ENCODE data around the gene TPBGL.

TPBGL gene

DNA sequence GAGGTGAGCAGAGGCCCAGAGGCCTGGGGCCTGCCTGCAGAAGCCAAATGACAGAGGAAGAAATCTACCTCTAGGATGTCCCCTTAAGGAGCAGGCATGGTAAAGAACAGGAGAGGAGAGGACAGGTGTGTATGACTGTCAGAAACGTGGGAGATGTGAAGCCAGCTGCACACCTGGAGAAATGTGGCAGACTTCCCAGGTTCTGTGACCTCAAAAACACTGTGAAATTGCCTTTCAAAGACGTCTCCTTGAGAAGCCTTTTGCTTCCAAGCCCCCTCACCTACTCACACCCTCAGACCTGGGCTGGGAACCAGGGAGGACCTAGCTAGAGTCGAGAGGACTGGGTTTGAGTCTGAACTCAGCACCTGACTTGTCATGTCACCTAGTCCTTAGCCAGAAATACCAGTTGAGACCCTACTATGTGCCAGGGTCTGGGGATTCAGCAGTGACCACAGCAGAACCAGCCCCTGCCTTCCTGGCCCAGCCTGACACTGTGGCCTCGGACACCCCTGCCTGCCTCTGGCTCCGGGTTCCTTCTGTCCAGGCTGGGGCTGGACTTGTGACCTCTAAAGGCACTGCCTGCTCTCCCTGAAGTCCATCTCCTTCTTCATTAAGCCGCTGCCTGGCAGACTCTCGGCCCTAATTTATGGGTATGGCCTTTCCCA lies 5.6 kb downstream of the TPBGL start:
- DNase-seq (ENCODE audit: low read depth, low spot score) = no peak

DNA sequence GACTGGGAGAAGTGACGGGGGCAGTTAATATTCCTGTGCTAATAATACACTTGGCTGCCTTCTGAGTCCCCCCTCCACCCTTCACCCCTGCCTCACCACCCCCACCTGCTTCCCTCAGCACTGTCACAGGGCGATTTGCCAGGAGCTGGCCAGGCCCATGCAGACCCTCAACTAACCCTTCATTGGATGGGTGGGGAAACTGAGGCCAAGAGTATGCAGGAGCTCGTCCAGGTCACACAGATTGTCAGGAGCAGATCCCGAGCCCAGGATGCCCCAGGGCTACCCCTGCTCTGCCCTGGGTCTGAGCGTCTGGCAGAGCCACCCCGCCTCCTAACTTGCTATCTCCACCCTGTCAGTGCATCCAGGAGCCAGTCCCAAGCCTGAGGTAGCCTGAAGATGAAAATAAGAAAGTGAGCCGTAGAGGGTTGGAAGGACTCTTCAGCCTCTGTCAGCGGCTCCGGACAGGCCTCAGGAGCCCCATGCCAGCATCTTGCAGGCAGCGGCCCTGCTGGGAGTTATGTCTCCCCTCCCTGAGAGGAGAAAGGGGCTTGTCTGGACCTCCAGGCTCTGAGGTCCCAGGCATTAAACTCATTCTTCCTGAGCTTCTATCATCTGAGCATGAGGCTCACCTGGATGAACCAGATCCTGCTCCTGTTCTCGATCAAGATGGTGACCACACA lies 6.2 kb downstream of the TPBGL start:
- DNase-seq (ENCODE audit: low read depth, low spot score) = no peak

DNA sequence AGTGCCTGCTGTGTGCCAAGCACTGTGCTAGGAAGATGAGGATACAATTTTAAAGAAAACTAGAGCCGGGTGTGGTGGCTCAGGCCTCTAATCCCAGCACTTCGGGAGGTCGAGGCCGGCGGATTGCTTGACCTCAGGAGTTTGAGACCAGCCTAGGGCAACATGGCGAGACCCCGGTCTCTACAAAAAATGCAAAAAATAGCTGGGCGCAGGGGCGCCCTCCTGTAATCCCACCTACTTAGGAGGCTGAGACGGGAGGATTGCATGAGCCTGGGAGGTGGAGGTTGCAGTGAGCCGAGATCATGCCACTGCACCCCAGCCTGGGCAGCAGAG lies 8.3 kb downstream of the TPBGL start:
- no peak for DNase-seq (ENCODE audit: low read depth, low spot score)

DNA sequence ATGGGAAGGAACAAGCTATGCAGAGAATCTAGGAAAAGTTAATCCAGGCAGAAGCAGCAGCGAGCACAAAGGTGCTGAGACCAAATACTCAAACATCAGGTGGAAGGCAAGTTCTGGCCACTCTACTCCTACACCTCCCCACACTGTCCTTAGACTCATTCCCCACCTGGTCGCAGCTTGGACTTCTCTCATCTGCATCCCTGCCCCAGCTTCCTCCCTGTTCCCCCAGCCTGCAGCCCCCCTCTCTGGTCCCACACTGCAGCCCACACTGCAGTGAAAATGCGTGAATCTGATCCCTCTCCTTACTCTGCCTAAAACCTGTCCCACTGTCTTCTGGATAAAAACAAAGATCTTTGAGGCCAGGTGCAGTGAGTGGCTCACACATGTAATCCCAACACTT lies 9.1 kb downstream of the TPBGL start:
- DNase-seq (ENCODE audit: low read depth, low spot score) = no peak

DNA sequence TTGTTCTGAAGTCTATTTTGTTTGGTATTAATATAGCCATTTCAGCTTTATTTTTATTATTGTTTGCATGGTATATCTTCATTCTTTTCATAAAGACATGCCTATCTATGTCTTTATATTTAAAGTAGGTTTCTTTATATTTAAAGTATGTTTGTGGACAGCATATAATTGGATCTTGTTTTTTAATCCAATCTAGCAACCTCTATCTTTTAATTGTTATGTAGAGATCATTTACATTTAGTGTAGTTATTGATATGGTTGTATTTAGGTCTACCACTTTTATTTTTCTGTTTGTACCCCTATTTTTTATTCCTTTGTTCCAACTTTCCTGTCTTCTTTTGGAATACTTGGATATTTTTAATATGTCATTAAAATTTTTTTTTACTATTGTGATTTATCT lies 13.8 kb downstream of the TPBGL start:
- no peak for DNase-seq (ENCODE audit: low read depth, low spot score)

DNA sequence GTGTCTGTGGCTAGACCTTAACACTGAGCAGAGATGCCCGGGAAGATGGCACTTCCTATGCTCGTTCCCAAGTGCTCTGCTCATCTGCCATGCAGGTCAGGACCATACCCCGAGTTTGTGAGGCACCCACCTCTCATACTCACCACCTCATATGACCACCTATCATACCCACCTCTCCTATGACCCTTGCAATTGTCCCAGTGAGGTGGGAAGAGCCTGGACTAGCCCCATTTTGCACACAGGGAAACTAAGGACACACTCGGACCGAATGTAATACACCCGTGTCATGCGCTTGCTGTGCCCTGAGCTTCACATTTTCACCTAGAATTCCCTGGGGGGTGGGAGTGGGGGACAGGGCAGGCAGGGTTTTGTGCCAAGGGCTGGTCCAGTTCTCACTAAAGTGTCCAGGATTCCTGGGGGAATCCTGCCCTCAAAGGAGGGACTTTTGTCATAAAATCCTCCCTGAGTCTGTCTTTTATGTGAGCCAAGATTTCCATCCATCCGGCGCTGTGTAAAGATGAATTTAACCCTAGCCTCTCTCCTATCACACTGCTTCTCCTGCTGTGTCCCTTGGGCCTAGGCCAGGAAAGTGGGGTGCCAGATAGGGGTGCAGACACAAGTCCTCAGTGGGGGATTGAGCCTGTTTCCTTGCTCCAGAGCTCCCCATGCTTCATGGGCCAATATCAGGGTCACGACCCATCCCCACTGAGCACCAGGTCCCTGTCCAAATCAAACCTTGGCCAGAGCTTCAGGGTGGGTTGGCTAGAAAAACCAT lies 20.0 kb downstream of the TPBGL start:
- no peak for DNase-seq (ENCODE audit: low read depth, low spot score)

DNA sequence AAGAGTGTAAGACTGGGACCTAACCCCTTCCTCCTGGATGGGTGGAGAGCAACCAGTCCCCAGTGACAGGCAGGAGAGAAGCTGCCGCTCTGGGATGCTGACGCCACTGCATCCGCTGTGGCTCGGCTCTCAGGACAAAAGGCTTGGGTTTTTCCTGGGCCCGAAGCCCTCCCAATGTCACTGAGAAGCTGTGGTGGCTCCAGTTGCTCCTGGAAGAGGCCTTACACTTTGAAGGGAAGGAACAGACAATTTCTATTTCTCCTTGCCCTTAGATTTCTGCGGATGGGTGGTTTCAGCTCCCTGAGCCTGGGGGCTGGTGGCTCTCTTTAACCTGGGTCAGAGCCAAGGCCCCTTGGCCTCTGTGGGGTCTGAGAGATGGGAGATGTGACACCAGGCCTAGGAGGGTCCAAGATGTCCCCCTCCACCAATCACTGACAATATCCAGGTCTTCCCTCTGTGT lies 21.4 kb downstream of the TPBGL start:
- DNase-seq (ENCODE audit: low read depth, low spot score) = no peak

DNA sequence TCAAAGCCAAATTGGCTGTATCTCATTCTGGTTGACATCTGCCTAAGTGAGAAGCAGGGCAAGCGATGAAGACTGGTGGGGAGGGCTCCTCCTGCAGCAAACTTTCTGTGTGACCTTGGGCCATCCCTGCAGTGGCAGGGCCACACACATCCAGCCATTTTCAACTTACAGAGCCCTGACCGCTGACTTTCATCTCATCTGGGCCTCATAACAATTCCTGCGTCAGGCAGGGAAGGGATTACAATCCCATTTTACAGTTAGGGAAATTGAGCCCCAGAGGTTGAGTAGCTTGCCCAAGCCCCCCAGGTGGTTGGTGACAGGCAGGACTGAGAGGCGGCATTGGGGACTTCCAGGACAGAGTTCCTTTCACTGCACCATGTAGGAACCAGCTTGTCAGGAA lies 21.9 kb downstream of the TPBGL start:
- no peak for DNase-seq (ENCODE audit: low read depth, low spot score)

DNA sequence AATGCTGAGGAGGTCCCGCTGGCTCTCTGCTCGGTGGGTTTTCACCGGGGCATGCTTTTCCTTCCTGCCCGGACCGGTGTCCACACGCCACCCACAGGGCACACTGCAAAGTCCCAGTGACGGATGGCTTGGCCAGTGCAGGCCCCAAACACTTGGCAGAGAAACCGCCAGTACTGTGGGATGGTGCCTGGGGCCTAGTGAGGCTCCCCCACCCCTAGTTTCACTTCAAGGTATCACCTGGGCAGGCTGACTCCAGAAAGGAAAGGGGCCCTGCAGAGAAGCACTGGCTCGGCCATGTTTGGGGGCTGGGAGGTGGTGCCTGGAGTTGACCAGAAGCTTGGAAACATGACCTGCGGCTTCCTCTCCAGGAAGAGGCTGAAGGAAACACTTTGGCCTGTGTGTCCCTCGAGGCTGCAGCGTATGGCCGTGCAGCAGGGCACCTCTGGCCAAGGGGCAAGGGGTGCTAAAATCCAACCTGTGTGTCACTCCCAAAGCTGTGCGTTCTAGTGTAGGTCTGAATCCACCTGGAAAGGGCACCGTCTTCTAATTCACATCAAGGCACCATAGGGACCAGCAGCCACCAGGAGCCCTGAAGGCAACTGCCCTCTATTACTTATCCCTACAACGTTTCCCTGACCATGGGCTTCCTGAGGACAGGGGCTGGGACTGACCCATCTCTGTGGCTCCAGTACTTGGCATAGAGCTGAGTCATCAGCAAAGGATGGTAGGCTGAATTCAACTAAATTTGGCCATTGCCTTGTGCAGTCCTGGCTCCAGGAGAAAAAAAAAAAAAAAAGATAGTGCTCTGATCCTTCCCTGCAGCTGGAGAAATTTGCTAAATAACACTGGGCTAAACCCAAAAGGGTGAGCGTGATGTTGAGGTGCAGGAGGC lies 22.6 kb downstream of the TPBGL start:
- no peak for DNase-seq (ENCODE audit: low read depth, low spot score)

DNA sequence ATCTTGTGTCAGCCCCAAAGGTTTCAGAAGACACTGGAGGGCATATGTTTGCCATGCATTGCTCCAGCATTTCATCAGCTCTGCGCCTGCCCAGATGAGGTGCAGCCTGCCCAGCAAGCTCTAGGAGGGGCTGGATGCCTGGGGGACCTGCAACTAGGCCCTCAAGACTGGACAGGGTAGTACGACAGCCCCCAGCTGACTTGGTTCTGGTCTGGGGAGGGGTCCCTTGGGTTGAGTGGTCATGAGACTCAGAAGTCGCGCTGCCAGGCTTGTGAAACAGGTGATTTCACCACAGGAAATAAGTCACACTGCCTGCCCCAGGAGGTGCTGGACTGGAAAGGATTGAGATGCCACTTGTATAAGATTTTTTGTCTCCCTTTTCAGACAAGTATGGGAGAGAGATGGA lies 23.4 kb downstream of the TPBGL start:
- no peak for DNase-seq (ENCODE audit: low read depth, low spot score)

DNA sequence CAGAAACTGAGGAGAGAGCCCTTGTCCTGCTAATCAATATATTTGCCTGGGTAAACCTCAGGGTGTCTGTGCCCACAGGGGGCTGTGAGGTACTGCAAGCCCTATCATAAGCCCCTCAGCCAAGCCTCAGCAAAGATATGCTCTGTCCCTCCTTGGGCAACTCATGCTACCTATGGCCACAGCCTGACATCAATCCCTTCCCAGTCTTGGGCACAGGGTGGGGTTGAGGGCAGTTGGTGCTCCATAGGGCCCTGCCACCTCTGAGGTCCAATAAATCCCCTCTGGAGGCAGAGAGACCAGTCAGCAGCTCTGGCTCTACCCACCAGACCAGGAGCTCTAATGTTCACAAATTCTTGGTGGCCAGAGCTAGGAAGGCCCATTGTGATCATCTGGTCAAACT lies 23.8 kb downstream of the TPBGL start:
- DNase-seq (ENCODE audit: low read depth, low spot score) = no peak

DNA sequence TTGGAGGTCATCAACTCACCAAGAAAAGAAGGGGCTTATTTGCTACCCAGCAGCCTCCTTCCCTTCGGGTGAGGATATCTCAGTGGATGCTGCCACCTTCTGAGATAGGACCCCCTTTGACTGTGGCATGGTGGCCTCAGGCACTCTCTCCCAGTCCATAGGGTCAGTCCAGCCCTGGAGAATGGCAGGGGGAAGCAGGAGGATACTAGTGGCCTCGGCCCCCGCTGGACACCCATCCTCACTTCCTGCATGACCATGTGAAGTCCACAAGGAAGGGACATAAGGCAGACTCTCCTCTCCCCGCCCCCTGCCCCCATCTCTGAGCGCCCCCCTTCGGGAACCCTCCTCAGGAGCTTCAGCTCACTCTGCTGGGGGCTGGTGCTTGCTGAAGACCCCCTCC lies 24.4 kb downstream of the TPBGL start:
- DNase-seq (ENCODE audit: low read depth, low spot score) = no peak

DNA sequence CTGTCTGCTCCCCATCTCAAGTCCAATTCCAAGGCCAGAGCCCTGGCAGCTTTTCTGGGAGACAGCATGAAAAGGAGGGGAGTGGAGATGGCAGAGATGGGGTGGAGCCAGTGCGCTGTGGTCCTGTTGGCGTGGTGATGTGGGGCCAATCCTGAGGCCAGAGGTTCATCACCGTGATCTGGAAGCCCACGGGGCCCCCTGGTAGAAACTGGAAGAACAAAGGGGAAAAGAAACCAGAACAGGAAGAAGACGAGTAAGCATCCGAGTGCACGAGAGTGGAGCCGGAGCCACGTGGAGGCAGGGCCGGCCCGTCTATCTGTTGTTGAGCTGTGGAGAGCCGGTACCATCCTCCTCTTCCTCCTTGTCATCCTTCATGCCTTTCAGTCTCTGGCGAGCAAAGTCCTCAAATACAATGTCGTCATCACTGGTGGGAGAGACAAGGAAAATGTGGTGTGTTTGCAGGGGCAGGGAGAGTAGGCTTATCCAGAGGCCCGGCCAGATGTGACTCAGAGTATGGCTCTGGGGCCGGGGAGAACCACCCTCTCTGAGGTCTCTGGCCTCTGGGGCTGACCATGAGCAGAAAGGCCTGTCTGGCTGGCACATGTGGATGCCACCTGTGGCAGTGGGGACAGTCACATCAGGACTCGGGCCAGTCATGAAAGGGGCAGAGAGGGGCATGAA lies 25.4 kb downstream of the TPBGL start:
- DNase-seq (ENCODE audit: low read depth, low spot score) = no peak

DNA sequence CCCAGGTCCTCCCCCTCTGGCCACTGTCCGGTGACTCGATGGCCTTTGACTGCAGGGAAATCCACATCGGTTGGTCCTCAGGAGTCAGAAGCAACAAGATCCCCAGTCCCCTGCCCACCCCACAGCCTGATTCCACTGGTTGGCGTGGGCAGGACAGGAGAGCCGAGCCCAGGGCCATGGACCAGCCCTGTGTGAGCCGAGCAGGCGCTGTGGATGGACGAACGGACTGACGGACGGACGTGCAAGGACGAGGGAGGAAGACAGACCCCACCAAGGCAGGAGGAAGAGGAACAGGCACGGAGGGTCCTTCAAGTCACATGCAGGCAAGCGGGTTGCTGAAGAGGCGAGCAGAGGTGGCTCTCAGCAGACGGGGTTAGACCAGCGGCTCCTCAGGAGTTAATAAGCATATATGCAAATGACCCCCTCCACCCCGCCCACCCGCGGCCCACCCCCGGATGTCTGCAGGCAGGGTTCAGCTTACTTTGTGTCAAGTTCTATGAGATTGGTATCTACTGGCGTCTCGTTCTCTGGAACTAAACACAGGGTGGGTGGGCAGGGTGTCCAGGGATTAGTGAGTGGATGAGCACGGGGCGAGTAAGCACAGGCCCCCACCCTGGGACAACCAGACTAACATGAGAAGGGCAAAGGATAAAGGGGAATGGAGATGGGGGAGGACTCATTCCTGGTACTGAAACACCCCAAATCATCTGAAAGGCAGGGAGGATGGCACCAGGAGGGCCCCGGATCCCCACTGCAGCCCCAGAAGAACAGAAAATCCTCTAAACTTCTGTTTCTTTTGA lies 26.8 kb downstream of the TPBGL start:
- DNase-seq (ENCODE audit: low read depth, low spot score) = no peak

DNA sequence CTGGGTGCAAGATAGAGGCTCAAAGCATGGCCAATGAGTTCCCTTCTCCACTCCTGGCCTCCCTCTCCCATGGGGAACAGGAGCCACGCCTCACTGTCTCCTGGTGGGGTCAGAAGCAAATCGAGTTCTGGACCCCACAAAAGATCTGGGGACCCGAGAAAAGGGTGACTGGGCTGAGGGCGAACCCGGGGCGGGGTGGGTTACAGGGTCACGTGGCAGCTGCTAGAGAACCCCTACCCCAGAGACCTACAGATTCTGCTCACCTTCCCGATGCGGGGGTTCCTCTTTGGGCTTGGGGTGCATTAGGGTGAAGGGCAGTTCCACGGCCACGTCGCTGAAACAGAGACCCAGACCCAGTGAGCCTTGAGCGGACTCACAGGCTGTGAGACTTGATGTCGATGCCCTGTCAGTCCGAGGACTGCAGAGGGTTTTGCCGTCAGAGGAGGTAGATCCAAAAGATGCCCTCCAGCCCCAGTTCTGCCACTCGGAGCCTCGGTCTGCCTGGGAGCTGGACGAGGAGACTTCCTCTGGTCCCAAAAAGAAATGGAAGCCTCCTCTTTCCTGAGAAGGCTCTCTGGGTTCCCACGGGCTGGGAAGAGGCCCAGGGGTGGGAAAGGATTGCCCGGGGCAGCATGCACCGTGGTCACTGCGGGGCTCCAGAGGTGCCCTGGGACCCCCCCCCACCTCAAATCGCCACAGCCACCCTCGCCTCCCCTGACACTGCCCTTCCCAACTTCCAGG lies 28.2 kb downstream of the TPBGL start:
- no peak for DNase-seq (ENCODE audit: low read depth, low spot score)

DNA sequence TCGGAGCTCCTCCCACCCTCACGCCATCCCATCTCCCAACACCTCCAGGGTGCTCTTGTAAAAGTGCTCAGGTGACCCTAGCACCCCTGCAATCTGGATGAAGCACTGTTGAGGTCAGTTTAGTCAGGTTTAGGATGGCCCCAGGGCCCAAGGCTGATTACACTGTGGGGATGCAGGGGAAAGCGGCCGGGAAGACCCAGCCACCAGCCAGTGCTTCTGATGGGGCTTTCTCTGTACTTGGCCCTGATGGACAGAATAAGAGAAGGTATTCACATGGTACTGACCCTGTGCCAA lies 28.7 kb downstream of the TPBGL start:
- DNase-seq (ENCODE audit: low read depth, low spot score) = no peak

DNA sequence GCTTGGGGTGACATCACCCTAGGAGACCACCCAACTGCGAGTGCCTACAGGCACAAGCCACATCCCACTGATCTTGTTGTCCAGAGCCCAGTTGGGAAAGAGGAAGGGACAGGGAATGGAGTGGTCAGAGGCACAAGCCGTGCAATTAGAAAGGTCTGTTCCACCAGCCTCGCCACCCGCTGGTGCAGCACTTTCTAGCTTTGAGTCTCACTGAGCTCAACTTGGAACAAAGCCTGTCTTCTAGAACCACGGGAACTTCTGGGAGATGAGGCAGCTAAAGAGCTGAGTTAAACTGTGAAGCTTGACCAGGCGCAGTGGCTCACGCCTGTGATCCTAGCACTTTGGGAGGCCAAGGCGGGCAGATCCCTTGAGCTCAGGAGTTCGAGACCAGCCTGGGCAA lies 29.3 kb downstream of the TPBGL start:
- no peak for DNase-seq (ENCODE audit: low read depth, low spot score)

DNA sequence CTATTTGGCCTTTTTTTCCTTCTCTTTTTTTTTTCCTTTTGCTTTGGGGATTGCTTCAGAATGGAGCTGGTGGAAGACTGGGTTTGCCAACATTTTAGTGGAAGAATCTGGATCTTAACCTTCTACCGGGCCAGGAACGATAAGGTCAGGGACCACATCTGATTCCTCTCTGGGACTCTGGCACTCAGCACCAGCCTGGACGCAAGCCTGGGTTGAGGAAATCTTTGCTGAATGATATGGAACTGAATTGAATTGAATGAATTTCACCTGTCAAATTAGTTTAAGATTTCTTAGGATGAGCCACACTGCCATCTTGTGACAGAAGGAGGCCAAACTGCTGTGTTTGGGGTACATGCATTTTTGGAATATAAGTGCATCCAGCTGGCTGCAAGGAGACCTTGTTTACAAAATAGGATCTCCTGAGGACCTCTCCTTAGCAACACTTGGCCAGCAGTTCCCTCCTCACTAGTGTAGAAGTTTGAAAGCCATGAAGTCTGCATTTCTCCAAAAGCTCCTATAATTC lies 30.4 kb downstream of the TPBGL start:
- DNase-seq (ENCODE audit: low read depth, low spot score) = no peak

DNA sequence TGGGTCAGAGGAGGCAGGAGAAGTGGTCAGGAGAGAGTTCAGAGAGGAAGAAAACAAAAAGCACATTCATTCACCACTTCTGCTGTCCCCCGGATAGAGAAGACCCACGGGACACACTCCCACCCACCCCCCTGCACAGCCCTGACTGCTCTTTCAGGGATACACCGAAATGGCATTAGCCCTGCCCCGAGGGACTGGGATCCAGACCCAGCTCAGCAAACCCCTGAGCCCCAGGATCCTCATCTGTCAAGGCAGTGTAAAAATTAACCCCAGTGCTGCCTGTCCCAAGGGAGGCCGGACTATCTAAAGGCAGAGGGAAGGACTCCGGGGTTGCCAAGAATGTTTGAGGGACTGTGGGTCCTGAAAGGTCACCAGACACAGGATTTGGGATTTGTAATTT lies 31.2 kb downstream of the TPBGL start:
- no peak for DNase-seq (ENCODE audit: low read depth, low spot score)

DNA sequence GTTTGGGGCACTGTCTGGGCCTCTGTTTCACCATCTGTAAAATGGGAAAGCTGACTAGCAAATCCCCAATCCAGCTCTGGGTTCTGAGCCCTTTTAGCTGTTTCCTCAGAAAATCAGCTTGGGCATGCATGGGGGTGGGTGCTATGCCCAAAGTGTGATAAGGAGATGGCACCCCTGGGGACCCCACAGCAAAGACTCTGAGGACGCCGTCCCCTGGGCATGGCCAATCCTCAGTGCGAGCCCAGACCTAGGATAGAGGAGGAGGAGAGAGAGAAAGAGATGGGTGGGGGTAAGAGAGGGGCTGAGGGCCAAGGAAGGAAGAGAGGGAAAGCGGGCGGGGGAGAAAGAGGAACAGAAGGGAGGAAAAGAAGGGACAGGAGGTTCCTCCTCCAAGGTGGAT lies 31.8 kb downstream of the TPBGL start:
- no peak for DNase-seq (ENCODE audit: low read depth, low spot score)

All from smooth muscle cell of the brain vasculature (primary cell).